ENCODE data around the gene THSD4. TPM values are rescaled to one million over a fixed set of nuclear protein-coding genes. Genes with fewer than 3 reads are reported as not detected.

The THSD4 gene
- total RNA-seq, 1 experiment from 2014 or later, result 21.7 TPM

GRCh38 chr15:71586463-71586862 is 471.2 kb downstream of the THSD4 start:
- no peak for DNase-seq (ENCODE audit: extremely low read depth, low read depth)

GRCh38 chr15:71588746-71589145 is 473.5 kb downstream of the THSD4 start:
- DNase-seq (ENCODE audit: extremely low read depth, low read depth), result no peak

GRCh38 chr15:71591057-71591456 is 475.8 kb downstream of the THSD4 start:
- no peak for DNase-seq (ENCODE audit: extremely low read depth, low read depth)

GRCh38 chr15:71592203-71592602 is 476.9 kb downstream of the THSD4 start:
- no peak for DNase-seq (ENCODE audit: extremely low read depth, low read depth)

GRCh38 chr15:71595846-71596553 is 480.7 kb downstream of the THSD4 start:
- DNase-seq (ENCODE audit: extremely low read depth, low read depth), result no peak

GRCh38 chr15:71596672-71597071 is 481.4 kb downstream of the THSD4 start:
- no peak for DNase-seq (ENCODE audit: extremely low read depth, low read depth)

GRCh38 chr15:71597126-71597525 is 481.9 kb downstream of the THSD4 start:
- DNase-seq (ENCODE audit: extremely low read depth, low read depth), result no peak

GRCh38 chr15:71597637-71598036 is 482.4 kb downstream of the THSD4 start:
- DNase-seq (ENCODE audit: extremely low read depth, low read depth), result no peak

GRCh38 chr15:71598741-71599140 is 483.5 kb downstream of the THSD4 start:
- DNase-seq (ENCODE audit: extremely low read depth, low read depth), result no peak

- DNase-seq (ENCODE audit: extremely low read depth, low read depth), result no peak
Observed at GRCh38 chr15:71599418-71600151, 484.3 kb downstream of the THSD4 start.

GRCh38 chr15:71600237-71600636 is 485.0 kb downstream of the THSD4 start:
- no peak for DNase-seq (ENCODE audit: extremely low read depth, low read depth)

GRCh38 chr15:71601038-71601834 is 486.0 kb downstream of the THSD4 start:
- DNase-seq (ENCODE audit: extremely low read depth, low read depth), result no peak

- no peak for DNase-seq (ENCODE audit: extremely low read depth, low read depth)
Observed at GRCh38 chr15:71603379-71603778, 488.1 kb downstream of the THSD4 start.

GRCh38 chr15:71607383-71607782 is 492.1 kb downstream of the THSD4 start:
- DNase-seq (ENCODE audit: extremely low read depth, low read depth), result no peak

- DNase-seq (ENCODE audit: extremely low read depth, low read depth), result no peak
Observed at GRCh38 chr15:71610728-71611552, 495.7 kb downstream of the THSD4 start.

- DNase-seq (ENCODE audit: extremely low read depth, low read depth), result no peak
Observed at GRCh38 chr15:71611553-71612396, 496.5 kb downstream of the THSD4 start.

- DNase-seq (ENCODE audit: extremely low read depth, low read depth), result no peak
Observed at GRCh38 chr15:71612397-71612722, 497.1 kb downstream of the THSD4 start.

GRCh38 chr15:71612869-71613268 is 497.6 kb downstream of the THSD4 start:
- no peak for DNase-seq (ENCODE audit: extremely low read depth, low read depth)

- DNase-seq (ENCODE audit: extremely low read depth, low read depth), result no peak
Observed at GRCh38 chr15:71623111-71623510, 507.8 kb downstream of the THSD4 start.

- no peak for DNase-seq (ENCODE audit: extremely low read depth, low read depth)
Observed at GRCh38 chr15:71626596-71627088, 511.4 kb downstream of the THSD4 start.

Measured in NCI-H460 (cell line).